HFFc6 (cell line): ENCODE results near the gene GRK1. TPM values are rescaled to one million over a fixed set of nuclear protein-coding genes. Genes with fewer than 3 reads are reported as not detected.

Experiments
- DNase-seq: peaks from one replicate; pipeline ENCODE4 v3.0.0-alpha.2; 2018
- H3K27ac Mint-ChIP-seq: 2 replicates; pipeline ENCODE4 v1.8.0; 2020; ENCODE audit warnings: mild to moderate bottlenecking, mixed read lengths
- H3K27me3 Mint-ChIP-seq: 2 replicates; pipeline ENCODE4 v1.8.0; 2021; ENCODE audit warnings: mild to moderate bottlenecking, moderate library complexity, mixed read lengths; ENCODE audit not compliant: insufficient read depth
- H3K36me3 Mint-ChIP-seq: 2 replicates; pipeline ENCODE4 v1.8.0; 2021; ENCODE audit warnings: low read depth, mixed read lengths
- H3K4me1 Mint-ChIP-seq: 2 replicates; pipeline ENCODE4 v1.8.0; 2020; ENCODE audit warnings: low read depth, mixed read lengths
- H3K4me3 Mint-ChIP-seq: 2 replicates; pipeline ENCODE4 v1.8.0; 2020; ENCODE audit warnings: mild to moderate bottlenecking, moderate library complexity, mixed read lengths
- H3K9me3 Mint-ChIP-seq: 2 replicates; pipeline ENCODE4 v1.8.0; 2020; ENCODE audit warnings: mild to moderate bottlenecking, mixed read lengths
- total RNA-seq, 6 experiments: library from RNA; stranded (reverse); fragmentation: NEBNext Ultra II Directional; extraction: Animal tissue kit (Norgen Biotek cat#: 25700); gene quantifications; 2 replicates in 1 of 6; 3 replicates in 5 of 6; pipeline ENCODE4 v1.2.3, GENCODE V29; 2021
- TF ChIP-seq, protein P1 (sequence below): fragments of 200-600 bp; sonication (generic); IDR thresholded peaks from 2 replicates; pipeline ENCODE4 v1.5.0; 2021; ENCODE audit warnings: antibody characterized with exemption, mild to moderate bottlenecking

GRK1 gene
- total RNA-seq, 6 experiments from 2014 or later, result not detected

DNA sequence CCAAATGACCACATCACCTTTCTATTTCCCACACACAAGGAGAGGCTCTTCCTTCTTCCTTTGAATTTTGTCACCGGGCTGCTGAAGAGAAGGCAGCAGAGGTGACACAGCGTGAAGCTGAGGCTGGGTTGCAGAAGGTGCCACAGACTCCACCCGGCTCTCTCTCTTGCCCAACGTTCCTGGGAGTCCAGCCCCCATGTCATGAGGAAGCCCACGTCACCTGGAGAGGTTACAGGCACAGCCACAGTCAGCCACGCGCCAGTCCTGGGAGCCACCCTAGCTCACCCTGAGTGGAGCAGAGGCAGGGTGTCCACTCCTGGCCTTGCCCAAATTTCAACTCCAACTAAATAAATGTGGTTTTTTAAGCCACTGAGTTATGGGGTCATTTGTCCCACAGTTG is 87.2 kb downstream of the GRK1 start:
- no peak for DNase-seq
- peaks cover 8% of the 10 kb centered on the region for H3K4me1 Mint-ChIP-seq
- TF ChIP-seq, protein P1, sequence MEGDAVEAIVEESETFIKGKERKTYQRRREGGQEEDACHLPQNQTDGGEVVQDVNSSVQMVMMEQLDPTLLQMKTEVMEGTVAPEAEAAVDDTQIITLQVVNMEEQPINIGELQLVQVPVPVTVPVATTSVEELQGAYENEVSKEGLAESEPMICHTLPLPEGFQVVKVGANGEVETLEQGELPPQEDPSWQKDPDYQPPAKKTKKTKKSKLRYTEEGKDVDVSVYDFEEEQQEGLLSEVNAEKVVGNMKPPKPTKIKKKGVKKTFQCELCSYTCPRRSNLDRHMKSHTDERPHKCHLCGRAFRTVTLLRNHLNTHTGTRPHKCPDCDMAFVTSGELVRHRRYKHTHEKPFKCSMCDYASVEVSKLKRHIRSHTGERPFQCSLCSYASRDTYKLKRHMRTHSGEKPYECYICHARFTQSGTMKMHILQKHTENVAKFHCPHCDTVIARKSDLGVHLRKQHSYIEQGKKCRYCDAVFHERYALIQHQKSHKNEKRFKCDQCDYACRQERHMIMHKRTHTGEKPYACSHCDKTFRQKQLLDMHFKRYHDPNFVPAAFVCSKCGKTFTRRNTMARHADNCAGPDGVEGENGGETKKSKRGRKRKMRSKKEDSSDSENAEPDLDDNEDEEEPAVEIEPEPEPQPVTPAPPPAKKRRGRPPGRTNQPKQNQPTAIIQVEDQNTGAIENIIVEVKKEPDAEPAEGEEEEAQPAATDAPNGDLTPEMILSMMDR, result no peak

DNA sequence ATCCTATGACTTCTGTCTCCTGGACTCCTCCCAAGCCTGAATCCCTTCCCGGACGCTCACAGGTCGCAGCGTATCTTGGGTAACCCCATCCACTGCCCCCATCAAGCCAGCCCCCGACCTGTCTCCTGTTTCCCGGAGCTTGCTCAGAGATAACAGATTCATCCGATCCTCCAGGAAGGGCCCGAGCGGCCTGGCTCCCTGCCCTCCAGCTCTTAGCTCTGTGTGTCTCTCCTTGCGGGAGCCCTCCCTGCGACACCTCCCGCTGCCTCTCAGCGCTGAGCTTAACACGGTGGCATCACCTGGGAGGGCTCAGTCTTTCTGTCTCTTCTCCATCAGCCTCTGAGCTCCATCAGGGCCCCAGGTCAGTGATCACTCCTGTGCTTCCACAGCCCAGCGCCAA is 87.7 kb downstream of the GRK1 start:
- Mint-ChIP-seq H3K4me3 (no peak overlapping the region), H3K9me3 (peaks cover 22% of the 10 kb centered on the region), H3K4me1 (peaks cover 12% of the 10 kb centered on the region), H3K27me3 (peaks cover 7% of the 10 kb centered on the region), H3K36me3 (peaks cover 15% of the 10 kb centered on the region), H3K27ac (no peak overlapping the region)
- TF ChIP-seq, protein P1, result no peak
- DNase-seq, result no peak

More for the DNA sequence above, 87.2 kb downstream of the GRK1 start:
- Mint-ChIP-seq H3K27ac (no peak overlapping the region), H3K9me3 (peaks cover 22% of the 10 kb centered on the region), H3K4me3 (no peak overlapping the region), H3K27me3 (peaks cover 7% of the 10 kb centered on the region), H3K36me3 (peaks cover 15% of the 10 kb centered on the region)

DNA sequence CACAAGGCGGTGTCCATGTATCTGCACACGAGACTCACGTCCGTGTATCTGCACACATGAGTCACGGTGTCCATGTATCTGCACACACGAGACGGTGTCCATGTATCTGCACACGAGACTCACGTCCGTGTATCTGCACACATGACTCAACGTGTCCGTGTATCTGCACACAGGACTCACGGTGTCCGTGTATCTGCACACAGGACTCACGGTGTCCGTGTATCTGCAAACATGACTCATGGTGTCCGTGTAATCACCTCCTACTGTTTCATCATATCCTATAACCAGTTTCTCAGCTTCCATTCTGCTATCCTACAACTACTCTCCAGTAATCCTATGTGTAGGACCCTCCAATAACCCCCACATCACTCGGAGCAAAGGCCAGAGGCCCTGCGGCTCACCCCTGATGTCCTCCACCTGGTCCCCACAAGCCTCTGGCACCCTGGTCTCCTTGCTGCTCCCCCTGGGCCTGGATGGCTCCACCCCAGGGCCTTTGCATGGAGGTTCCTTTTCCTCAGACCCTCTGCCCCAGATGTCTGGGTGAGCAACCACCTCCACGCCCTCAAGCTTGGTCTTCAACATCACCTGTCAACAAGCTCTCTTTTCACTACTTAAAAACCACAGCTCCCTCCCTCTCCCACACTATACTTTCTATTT is 89.5 kb downstream of the GRK1 start:
- peaks cover 13% of the 10 kb centered on the region for H3K27me3 Mint-ChIP-seq
- DNase-seq, result no peak

DNA sequence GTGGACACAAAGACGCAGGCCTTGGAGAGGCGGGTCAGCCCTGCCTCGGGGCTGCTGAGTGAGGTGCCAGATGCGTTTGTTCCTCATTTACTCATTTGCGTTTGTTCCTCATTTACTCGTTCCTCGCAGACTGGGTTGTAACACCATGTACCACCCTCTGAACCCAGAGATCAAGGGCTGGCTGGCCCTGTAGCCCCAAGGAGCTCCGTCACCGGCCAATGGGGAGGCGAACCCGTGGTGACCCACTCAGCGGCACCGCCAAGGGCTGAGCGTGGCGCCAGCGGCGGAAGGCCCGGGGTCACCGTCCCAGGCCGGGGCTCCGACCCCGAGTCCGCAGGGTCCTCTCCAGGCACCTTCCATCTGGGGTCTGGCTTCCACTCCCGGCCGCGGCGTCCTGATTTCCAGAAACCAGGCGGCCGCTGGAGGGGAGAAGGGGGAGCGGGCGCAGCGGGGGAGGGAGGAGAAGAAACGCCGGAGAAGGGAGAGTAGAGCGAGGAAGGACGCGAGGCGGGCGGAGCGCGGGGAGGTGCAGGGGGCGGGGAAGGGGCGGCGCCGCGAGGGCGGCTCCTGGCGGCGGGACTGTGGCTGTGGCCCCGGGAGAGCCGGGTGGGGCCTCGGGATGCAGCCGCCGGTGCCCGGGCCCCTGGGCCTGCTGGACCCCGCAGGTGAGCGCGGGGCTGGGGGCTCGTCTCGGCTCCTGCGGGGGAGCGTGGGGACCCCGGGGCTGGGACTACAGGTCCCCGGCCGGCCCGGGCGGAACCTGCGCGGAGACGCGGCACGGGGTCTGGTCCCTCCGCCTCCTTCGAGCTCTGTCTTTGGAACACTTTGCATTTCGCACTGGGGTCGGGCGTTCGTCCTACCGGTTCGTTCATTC is 91.9 kb downstream of the GRK1 start, which contains the start of gene TMEM255B:
TMEM255B (plus strand) TSS at position 576 of the 874 bp plus-strand sequence; CDS start at position 620, 44 bp downstream.
- peak within 1 kb of the TSS; percentile 34 for H3K27ac Mint-ChIP-seq
- peaks cover 10% of the 10 kb centered on the region for H3K27me3 Mint-ChIP-seq
- TF ChIP-seq, protein P1, result peak; percentile 72
- H3K36me3 Mint-ChIP-seq, result no peaks in the 10 kb centered on the region
- DNase-seq, result peak; percentile 35
- H3K9me3 Mint-ChIP-seq, result no peaks in the 10 kb centered on the region
- peaks cover 33% of the 10 kb centered on the region for H3K4me1 Mint-ChIP-seq
- H3K4me3 Mint-ChIP-seq, result peak within 1 kb of the TSS; percentile 96

More for the DNA sequence above, 89.5 kb downstream of the GRK1 start:
- Mint-ChIP-seq H3K4me3 (no peak overlapping the region), H3K4me1 (peaks cover 22% of the 10 kb centered on the region), H3K27ac (no peak overlapping the region), H3K36me3 (peaks cover 8% of the 10 kb centered on the region; the same call in 1 of the 2 replicates), H3K9me3 (peaks cover 9% of the 10 kb centered on the region)
- TF ChIP-seq, protein P1, result no peak

DNA sequence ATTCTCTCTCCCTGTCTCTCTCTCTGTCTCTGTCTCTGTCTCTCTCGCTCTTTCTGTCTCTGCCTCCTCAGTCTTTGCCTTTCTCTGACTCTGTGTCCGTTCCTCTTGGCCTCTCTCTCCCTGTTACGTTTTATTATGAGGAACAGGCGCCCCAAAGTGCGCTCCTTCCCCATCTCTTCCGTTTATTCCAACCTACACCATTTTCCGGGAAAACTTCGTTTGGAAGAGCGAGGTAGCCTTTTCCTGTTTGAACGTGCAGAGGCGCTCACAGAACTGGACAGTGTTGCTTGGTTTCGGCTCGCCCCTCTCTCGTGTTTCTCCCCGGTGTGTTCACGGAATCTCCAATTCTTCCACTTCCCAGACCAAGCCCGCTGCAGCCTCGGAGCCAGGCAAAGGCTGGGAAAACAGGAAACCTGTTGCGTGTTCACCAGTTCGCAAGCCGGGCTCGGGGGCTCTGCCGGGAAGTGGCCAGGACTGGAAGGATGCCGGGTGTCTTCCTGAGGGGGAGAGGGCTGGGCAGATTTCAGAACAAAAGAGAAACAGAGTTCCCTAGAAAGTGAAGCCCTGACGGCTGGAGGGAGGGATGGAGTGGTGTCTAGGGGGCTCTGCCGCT is 92.6 kb downstream of the GRK1 start:
- TF ChIP-seq, protein P1, result no peak
- Mint-ChIP-seq H3K27ac (peak overlapping the region; percentile 34), H3K4me3 (peak overlapping the region; percentile 96), H3K4me1 (peaks cover 33% of the 10 kb centered on the region), H3K27me3 (peaks cover 9% of the 10 kb centered on the region), H3K9me3 (no peaks in the 10 kb centered on the region), H3K36me3 (no peaks in the 10 kb centered on the region)
- DNase-seq, result no peak
